Measurements from ENCODE around the gene IGSF5. TPM values are rescaled to one million over a fixed set of nuclear protein-coding genes. Genes with fewer than 3 reads are reported as not detected.

The IGSF5 gene
- total RNA-seq, 1 donor from 2014 or later: not detected

DNA sequence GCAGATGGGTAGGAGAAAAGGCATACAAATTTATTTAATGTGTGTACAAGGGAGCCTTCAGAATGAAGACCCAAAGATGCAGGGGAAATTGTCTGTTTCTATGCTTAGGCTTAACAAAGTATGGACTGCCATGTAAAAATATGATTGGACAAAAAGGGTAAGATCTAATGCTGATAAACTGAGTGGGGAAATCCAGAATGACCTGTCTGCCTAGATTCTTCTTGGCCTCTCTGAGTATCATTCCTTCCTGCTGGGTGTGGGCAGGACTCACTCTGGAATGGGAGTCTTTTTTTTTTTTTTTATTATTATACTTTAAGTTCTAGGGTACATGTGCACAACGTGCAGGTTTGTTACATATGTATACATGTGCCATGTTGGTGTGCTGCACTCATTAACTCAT is 61.0 kb downstream of the IGSF5 start:
- no peak overlapping the region for H3K27ac Mint-ChIP-seq
- H3K9me3 Mint-ChIP-seq: peaks cover 5% of the 10 kb centered on the region
- no peaks in the 10 kb centered on the region for H3K27me3 Mint-ChIP-seq (ENCODE audit: low read depth)
- H3K4me3 Mint-ChIP-seq (ENCODE audit: low read depth): no peak overlapping the region
- no peaks in the 10 kb centered on the region for H3K4me1 Mint-ChIP-seq (ENCODE audit: low read depth)
- H3K36me3 Mint-ChIP-seq (ENCODE audit: low read depth): no peaks in the 10 kb centered on the region
- intact Hi-C loops (cut with micrococcal nuclease): no loop called here
- DNase-seq (ENCODE audit: low spot score): no peak

DNA sequence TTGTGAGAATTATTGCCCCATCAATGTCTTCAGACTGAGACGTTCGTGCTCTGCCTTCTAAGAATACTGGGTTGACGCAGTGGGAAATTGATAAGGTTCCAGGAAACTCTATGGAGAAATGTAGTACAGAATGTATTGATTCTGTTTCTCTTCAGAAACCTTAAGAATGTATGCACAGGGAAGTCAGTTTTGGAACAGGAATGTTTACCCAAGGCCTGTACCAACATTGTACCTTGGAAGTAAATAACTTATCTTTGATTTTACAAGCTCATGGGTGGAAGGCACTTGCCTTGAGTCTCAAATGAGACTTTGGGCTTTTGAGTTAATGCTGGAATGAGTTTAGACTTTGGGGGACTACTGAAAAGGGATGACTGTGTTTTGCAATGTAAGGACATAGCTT is 62.8 kb downstream of the IGSF5 start:
- no peaks in the 10 kb centered on the region for H3K27me3 Mint-ChIP-seq (ENCODE audit: low read depth)
- DNase-seq (ENCODE audit: low spot score): no peak
- no peak overlapping the region for H3K4me3 Mint-ChIP-seq (ENCODE audit: low read depth)
- H3K4me1 Mint-ChIP-seq (ENCODE audit: low read depth): no peaks in the 10 kb centered on the region
- H3K9me3 Mint-ChIP-seq: peaks cover 5% of the 10 kb centered on the region
- no peak overlapping the region for H3K27ac Mint-ChIP-seq
- intact Hi-C loops (cut with micrococcal nuclease): no loop called here
- no peaks in the 10 kb centered on the region for H3K36me3 Mint-ChIP-seq (ENCODE audit: low read depth)

DNA sequence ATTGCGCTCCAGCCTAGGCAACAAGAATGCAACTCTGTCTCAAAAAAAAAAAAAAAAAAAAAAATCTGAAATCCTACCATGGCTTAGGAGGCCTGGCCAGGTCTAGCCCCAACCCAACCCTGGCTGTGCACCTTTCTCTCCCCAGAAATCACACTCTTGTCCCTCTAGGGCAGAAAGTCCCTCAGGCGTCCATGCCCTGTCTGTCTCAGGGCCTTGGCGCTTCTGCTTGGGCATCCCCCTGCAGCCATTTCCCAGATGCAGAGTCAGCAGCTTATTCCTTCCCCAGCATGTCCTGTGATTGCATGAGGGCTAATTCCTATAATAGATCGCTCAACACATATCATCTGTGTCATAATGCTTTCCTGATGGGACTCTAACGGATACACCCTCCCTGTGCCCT is 65.0 kb downstream of the IGSF5 start:
- Mint-ChIP-seq H3K36me3 (ENCODE audit: low read depth) (no peaks in the 10 kb centered on the region), H3K4me1 (ENCODE audit: low read depth) (no peaks in the 10 kb centered on the region), H3K27ac (no peak overlapping the region), H3K4me3 (ENCODE audit: low read depth) (no peak overlapping the region), H3K27me3 (ENCODE audit: low read depth) (no peaks in the 10 kb centered on the region), H3K9me3 (peaks cover 5% of the 10 kb centered on the region)
- DNase-seq (ENCODE audit: low spot score): no peak
- intact Hi-C loops (cut with micrococcal nuclease): no loop called here

DNA sequence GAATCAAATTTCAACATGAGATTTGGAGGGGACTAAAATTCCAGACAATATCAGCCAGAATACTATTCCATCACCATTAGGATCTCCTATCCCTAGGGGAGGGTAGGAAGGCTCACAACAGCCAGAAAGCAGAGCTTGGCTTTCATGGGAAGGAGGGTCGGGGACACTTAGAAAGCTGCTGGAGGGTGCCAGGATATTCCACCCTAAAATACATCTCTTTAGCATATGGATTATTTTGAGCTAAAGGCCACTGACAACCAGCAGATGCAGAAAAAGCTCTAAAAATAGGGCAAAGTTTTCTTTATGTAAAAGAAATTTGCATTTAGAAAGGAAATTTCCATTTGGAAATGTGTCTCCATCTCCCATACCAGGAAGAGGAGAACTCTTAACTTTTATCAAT is 68.0 kb downstream of the IGSF5 start:
- H3K9me3 Mint-ChIP-seq: peaks cover 4% of the 10 kb centered on the region
- DNase-seq (ENCODE audit: low spot score): no peak
- no peaks in the 10 kb centered on the region for H3K36me3 Mint-ChIP-seq (ENCODE audit: low read depth)
- H3K27ac Mint-ChIP-seq: no peak overlapping the region
- intact Hi-C loops (cut with micrococcal nuclease): no loop called here
- H3K4me3 Mint-ChIP-seq (ENCODE audit: low read depth): no peak overlapping the region
- no peaks in the 10 kb centered on the region for H3K27me3 Mint-ChIP-seq (ENCODE audit: low read depth)
- H3K4me1 Mint-ChIP-seq (ENCODE audit: low read depth): no peaks in the 10 kb centered on the region

DNA sequence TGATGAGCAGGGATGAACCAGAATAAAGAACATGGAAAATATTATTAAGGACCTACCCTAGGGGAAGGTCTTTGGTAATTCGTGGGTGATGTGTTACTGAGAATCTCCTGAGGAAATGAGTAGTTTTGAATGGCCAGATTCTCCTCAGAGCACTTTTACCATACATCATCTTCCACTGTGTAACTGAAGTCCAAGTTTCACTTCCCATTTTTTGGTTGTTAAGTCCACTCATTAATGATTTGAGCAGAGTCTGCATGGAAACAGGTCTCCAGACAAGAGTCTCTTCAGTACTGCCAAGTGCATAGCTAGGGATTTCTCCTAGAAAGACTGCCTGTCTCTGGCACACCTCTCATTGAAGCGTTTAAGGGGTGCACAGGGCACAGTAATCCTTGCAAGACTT is 73.6 kb downstream of the IGSF5 start:
- DNase-seq (ENCODE audit: low spot score): no peak
- Mint-ChIP-seq H3K27me3 (ENCODE audit: low read depth) (no peaks in the 10 kb centered on the region), H3K4me3 (ENCODE audit: low read depth) (no peak overlapping the region), H3K4me1 (ENCODE audit: low read depth) (no peaks in the 10 kb centered on the region), H3K36me3 (ENCODE audit: low read depth) (no peaks in the 10 kb centered on the region), H3K27ac (no peak overlapping the region), H3K9me3 (peaks cover 4% of the 10 kb centered on the region)
- intact Hi-C loops (cut with micrococcal nuclease): no loop called here

DNA sequence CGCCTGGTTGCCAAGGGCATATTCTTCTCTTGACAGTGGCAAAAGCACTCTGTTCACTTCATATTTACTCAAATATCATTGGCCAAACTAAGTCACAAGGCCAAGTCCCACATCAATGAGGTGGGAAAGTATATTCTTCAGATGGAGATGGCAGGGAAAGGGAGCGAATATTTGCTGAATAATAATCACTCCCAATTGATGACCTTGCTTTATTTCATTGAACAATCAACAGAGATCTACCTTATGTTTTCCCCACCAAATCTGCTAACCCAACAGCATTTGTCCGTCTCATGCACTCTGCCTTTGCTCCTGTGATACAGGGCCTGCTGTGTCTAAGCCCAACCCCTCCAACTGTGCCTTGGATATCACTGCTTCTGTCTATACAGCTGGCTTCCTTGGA is 77.1 kb downstream of the IGSF5 start:
- H3K27me3 Mint-ChIP-seq (ENCODE audit: low read depth): no peaks in the 10 kb centered on the region
- H3K27ac Mint-ChIP-seq: no peak overlapping the region
- H3K4me1 Mint-ChIP-seq (ENCODE audit: low read depth): no peaks in the 10 kb centered on the region
- no peak for DNase-seq (ENCODE audit: low spot score)
- intact Hi-C loops (cut with micrococcal nuclease): no loop called here
- H3K36me3 Mint-ChIP-seq (ENCODE audit: low read depth): no peaks in the 10 kb centered on the region
- H3K9me3 Mint-ChIP-seq: peaks cover 9% of the 10 kb centered on the region
- H3K4me3 Mint-ChIP-seq (ENCODE audit: low read depth): no peak overlapping the region

DNA sequence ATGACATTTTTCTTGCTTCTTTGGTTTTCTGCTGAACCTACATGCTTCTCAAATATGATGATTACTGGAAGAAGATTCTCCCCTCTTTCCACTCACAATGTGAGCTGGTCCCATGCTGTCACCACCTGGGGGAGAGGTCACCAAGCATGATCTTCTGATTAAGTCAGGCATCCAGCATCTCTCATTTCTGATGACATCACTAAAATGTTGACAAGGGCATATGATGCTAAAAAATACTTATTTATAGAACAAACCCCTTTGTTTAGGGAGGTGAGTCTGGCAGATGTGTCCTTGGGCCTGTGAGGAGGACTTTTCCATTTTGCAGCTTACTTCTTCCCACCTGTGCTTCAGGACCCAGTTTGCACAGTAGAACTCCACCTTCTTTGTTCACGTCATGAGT is 80.3 kb downstream of the IGSF5 start:
- H3K27ac Mint-ChIP-seq: no peak overlapping the region
- no peaks in the 10 kb centered on the region for H3K36me3 Mint-ChIP-seq (ENCODE audit: low read depth)
- no peaks in the 10 kb centered on the region for H3K4me1 Mint-ChIP-seq (ENCODE audit: low read depth)
- no peak overlapping the region for H3K4me3 Mint-ChIP-seq (ENCODE audit: low read depth)
- no peak for DNase-seq (ENCODE audit: low spot score)
- intact Hi-C loops (cut with micrococcal nuclease): no loop called here
- H3K27me3 Mint-ChIP-seq (ENCODE audit: low read depth): no peaks in the 10 kb centered on the region
- H3K9me3 Mint-ChIP-seq: peaks cover 6% of the 10 kb centered on the region

DNA sequence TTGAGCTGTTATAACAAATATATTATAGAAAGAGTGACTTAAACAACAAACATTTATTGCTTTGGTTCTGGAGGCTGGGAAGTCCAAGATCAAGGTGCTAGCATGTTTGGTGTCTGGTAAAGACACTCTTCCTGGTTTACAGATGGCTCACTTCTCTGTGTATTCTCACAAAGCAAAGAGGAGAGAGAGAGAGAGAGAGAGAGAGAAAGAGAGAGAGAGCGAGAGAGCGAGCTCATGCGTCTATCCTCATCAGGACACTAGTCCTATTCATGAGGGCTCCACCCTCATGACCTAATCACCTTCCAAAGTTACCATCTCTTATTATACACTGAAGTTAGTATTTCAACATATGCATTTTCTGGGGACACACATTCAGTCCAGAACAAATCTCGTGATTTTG is 89.6 kb downstream of the IGSF5 start:
- Mint-ChIP-seq H3K4me3 (ENCODE audit: low read depth) (no peak overlapping the region), H3K4me1 (ENCODE audit: low read depth) (no peaks in the 10 kb centered on the region)
- intact Hi-C loops (cut with micrococcal nuclease): no loop called here

DNA sequence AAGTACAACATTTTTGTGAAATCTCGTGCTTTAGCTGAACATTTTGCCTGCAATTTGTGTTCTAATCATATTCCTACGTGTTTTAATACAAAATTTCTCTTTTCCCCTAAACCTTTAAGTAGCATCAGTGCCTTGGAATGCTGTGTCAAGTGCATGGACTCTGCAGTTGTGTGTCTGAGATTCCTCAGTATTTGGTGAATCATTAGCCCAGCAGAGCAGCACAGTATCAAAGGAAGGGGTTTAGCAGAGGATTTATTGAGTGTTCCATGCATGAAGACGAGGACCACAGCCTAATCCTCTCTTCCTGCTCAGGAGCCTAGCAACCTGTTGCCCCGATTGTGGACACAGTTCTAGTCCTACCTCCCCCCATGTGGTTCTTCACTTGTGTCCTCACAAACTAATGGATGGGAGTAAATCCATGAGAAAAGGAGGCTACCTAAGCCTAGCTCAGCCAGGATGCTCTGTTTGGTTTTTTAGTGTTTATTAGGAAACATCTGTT is 92.9 kb downstream of the IGSF5 start:
- intact Hi-C loops (cut with micrococcal nuclease): no loop called here
- Mint-ChIP-seq H3K9me3 (peaks cover 3% of the 10 kb centered on the region), H3K4me1 (ENCODE audit: low read depth) (no peaks in the 10 kb centered on the region), H3K4me3 (ENCODE audit: low read depth) (no peak overlapping the region), H3K27me3 (ENCODE audit: low read depth) (no peaks in the 10 kb centered on the region), H3K27ac (no peak overlapping the region), H3K36me3 (ENCODE audit: low read depth) (no peaks in the 10 kb centered on the region)
- no peak for DNase-seq (ENCODE audit: low spot score)

More for the DNA sequence above, 89.6 kb downstream of the IGSF5 start:
- Mint-ChIP-seq H3K27ac (no peak overlapping the region), H3K27me3 (ENCODE audit: low read depth) (no peaks in the 10 kb centered on the region), H3K36me3 (ENCODE audit: low read depth) (no peaks in the 10 kb centered on the region), H3K9me3 (peaks cover 3% of the 10 kb centered on the region)
- DNase-seq (ENCODE audit: low spot score): no peak

DNA sequence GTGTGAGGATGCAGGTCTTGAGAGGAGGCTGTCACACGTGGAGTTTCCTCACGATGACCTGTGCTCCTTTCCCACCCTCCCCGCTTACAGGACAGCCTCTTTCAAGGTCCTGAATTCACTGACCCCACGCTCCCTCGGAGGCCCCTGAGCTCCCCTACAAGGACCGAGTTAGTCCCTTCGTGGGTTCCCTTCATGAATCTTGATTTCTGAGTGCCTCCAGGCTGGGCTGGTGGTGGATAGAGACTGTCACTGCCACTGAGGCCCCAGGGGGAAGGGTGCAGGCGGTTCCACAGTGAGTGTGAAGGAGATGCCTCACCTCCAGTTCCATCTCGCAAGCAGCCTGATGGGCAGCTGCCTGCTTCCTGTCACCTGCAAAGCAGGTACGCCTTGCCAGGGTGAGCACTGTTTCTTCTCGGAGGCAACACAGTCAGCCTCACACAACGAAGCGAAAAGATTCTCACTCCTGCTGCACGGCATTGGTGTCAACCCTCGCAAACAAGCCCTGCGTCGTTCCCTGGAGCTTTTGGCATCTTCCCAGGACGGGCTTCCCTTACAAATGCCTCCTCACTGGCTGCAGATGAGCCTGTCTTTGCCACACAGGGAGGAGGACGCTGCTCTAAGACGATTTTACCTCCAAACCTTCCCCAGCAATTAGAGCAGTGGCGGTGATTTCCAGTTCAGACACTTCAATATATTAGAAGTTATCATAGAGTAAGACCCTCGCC is 95.6 kb downstream of the IGSF5 start:
- H3K4me3 Mint-ChIP-seq (ENCODE audit: low read depth): no peak overlapping the region
- H3K4me1 Mint-ChIP-seq (ENCODE audit: low read depth): no peaks in the 10 kb centered on the region
- intact Hi-C loops (cut with micrococcal nuclease): no loop called here
- no peaks in the 10 kb centered on the region for H3K27me3 Mint-ChIP-seq (ENCODE audit: low read depth)
- no peak for DNase-seq (ENCODE audit: low spot score)
- no peak overlapping the region for H3K27ac Mint-ChIP-seq
- H3K9me3 Mint-ChIP-seq: peaks cover 9% of the 10 kb centered on the region
- H3K36me3 Mint-ChIP-seq (ENCODE audit: low read depth): no peaks in the 10 kb centered on the region

DNA sequence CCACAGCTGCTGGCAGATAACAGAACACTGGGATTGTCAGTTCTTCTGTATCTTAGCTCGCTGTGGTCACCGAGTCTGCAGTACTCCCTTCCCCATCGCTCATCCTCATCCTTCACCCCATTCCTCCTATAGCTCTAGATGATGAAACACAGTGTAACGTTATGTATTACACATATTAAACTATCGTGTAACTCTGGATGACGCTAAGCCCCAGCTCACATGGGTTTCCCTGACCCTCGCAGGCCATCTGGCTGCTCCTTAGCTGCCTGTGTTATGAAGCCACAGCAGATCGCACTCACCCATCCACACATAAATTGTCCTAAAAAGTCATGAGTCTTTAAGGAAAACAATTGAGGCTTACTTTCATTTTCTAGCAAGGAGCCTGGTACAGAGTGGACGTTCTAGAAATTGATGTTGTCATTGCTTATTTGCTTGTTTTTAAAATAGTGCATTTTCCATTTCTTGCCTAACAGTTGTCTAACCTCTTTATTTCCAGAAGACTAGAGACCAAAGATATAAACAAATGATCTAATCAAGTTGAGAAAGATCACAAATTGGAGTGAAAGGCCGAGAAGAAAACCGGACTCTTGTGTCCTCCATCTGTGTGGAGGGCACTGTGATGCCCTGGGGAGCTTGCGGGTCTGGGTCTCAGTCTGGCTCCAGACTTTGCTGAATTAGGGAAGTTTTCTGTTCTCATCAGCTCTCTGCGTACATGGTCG is 97.9 kb downstream of the IGSF5 start:
- no peak overlapping the region for H3K27ac Mint-ChIP-seq
- no peak overlapping the region for H3K4me3 Mint-ChIP-seq (ENCODE audit: low read depth)
- no peaks in the 10 kb centered on the region for H3K4me1 Mint-ChIP-seq (ENCODE audit: low read depth)
- H3K27me3 Mint-ChIP-seq (ENCODE audit: low read depth): no peaks in the 10 kb centered on the region
- intact Hi-C loops (cut with micrococcal nuclease): no loop called here
- no peaks in the 10 kb centered on the region for H3K36me3 Mint-ChIP-seq (ENCODE audit: low read depth)
- peaks cover 6% of the 10 kb centered on the region for H3K9me3 Mint-ChIP-seq
- no peak for DNase-seq (ENCODE audit: low spot score)

DNA sequence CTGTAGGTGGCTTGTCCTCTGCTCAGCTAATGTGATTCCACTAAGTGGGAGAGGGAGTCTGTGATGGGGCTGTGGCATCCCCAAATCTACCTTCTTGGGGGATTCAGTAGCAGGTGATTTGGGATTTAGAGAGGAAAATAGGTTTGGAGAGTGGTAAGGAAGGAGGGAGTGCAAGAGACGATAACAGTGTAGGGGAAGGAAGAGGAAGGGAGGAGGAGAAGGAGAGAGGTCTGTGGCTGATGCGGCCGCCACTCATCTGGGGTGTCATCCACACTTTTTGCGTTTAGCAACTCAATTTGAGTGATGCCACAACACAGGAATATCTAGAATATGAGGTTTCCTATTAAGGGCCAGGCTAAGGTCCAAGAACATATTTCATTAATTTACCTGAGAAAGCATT is 98.5 kb downstream of the IGSF5 start:
- intact Hi-C loops (cut with micrococcal nuclease): no loop called here
- H3K27ac Mint-ChIP-seq: no peak overlapping the region
- no peaks in the 10 kb centered on the region for H3K27me3 Mint-ChIP-seq (ENCODE audit: low read depth)
- H3K4me1 Mint-ChIP-seq (ENCODE audit: low read depth): no peaks in the 10 kb centered on the region
- peaks cover 6% of the 10 kb centered on the region for H3K9me3 Mint-ChIP-seq
- no peak overlapping the region for H3K4me3 Mint-ChIP-seq (ENCODE audit: low read depth)
- H3K36me3 Mint-ChIP-seq (ENCODE audit: low read depth): no peaks in the 10 kb centered on the region
- DNase-seq (ENCODE audit: low spot score): no peak

DNA sequence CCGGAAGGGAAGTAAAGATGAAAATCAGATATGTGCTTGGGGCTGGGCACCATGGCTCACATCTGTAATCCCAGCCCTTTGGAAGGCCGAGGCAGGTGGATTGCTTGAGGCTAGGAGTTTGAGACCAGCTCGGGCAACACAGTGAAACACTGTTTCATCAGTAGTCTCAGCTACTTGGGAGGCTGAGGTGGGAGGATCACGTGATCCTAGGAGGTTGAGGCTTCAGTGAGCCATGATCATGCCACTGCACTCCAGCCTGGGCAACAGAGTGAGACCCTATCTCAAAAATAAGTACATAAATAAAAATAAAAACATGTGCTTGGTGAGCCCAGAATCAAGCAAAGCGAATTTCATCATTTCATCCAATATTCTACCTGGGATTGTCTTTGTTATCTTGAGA is 98.9 kb downstream of the IGSF5 start:
- H3K27ac Mint-ChIP-seq: no peak overlapping the region
- intact Hi-C loops (cut with micrococcal nuclease): no loop called here
- DNase-seq (ENCODE audit: low spot score): no peak
- H3K36me3 Mint-ChIP-seq (ENCODE audit: low read depth): no peaks in the 10 kb centered on the region
- H3K27me3 Mint-ChIP-seq (ENCODE audit: low read depth): no peaks in the 10 kb centered on the region
- H3K4me1 Mint-ChIP-seq (ENCODE audit: low read depth): no peaks in the 10 kb centered on the region
- H3K9me3 Mint-ChIP-seq: peaks cover 6% of the 10 kb centered on the region
- no peak overlapping the region for H3K4me3 Mint-ChIP-seq (ENCODE audit: low read depth)

Measured in activated T-helper 2 cell treated with anti-CD3 and anti-CD28 coated beads, Interferon-gamma antibody, Interleukin-2, Interleukin-4, amounts not matched to agents 10 μg/mL and 5 μg/mL and 100 μg/mL, durations not matched to agents 14 hours and 24 hours and 36 hours (primary cell).